Cardiac fibroblast (primary cell): ENCODE results near the gene KMT2A.
A peak's percentile ranks its signal among the peaks of the same experiment; 100 is the strongest.

Experiments used
- DNase-seq, 2 donors: peaks; one replicate each; pipeline versions ENCODE4 v3.0.0 to v3.0.0-alpha.2; 2010; ENCODE audit warnings: low read depth in 2 of 2
- H3K4me3 ChIP-seq, 2 donors: replicated peaks in 1 of 2; 1 replicate in 1 of 2; 2 replicates in 1 of 2; pipeline ENCODE4 v1.5.1; 2011; ENCODE audit warnings: low read depth in 2 of 2, low read length in 2 of 2, mild to moderate bottlenecking in 2 of 2, moderate library complexity in 1 of 2
- TF ChIP-seq, protein P1 (sequence below): IDR thresholded peaks from one replicate; pipeline ENCODE4 v1.5.1; 2011; ENCODE audit warnings: low read depth, mild to moderate bottlenecking, low read length, inconsistent platforms

Gene KMT2A

DNA sequence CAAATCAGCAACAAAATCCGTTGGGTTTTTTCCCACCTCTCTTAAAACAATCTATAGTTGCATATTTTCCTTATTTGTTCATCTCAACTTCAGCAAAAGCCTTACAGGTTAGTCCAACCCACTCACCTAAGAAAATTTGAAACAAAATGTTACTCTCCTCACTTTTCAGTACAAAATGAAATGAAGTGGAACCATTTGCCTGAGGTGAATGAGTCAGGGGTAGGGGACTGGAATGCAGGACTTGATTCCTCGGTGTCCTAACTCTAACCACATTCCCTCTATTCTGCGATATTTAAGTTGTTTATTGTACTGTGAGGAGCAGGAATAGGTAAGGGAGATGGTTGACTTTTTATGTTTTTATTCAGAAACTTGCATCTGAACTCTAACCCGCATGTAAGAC, 18.5 kb upstream of the KMT2A start:
- no peak overlapping the region for H3K4me3 ChIP-seq
- TF ChIP-seq, protein P1, sequence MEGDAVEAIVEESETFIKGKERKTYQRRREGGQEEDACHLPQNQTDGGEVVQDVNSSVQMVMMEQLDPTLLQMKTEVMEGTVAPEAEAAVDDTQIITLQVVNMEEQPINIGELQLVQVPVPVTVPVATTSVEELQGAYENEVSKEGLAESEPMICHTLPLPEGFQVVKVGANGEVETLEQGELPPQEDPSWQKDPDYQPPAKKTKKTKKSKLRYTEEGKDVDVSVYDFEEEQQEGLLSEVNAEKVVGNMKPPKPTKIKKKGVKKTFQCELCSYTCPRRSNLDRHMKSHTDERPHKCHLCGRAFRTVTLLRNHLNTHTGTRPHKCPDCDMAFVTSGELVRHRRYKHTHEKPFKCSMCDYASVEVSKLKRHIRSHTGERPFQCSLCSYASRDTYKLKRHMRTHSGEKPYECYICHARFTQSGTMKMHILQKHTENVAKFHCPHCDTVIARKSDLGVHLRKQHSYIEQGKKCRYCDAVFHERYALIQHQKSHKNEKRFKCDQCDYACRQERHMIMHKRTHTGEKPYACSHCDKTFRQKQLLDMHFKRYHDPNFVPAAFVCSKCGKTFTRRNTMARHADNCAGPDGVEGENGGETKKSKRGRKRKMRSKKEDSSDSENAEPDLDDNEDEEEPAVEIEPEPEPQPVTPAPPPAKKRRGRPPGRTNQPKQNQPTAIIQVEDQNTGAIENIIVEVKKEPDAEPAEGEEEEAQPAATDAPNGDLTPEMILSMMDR = no peak
- no peak for DNase-seq

DNA sequence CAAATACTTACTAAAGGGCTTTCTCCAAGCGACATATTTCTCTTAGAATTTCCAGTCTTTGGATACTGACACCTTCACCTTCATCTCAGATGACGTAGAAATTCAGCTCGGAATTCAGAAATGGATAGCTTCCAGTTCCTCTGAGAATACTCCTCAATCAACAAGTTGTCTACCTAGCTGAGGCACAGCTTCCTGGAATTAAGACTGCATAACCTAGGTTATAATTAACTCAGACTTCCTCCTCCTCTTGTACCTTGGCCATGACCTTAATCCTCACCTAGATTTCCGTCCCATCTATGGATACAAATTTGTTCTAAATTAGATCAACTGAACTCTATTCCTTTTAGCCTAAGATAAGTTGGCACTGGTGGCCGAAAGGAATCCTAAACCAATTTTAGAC, 17.5 kb upstream of the KMT2A start:
- TF ChIP-seq, protein P1 = no peak
- H3K4me3 ChIP-seq = no peak overlapping the region
- DNase-seq = no peak

- DNase-seq = no peak
- TF ChIP-seq, protein P1 = no peak
Observed at GRCh38 chr11:118427707-118428106, 8.6 kb upstream of the KMT2A start.

DNA sequence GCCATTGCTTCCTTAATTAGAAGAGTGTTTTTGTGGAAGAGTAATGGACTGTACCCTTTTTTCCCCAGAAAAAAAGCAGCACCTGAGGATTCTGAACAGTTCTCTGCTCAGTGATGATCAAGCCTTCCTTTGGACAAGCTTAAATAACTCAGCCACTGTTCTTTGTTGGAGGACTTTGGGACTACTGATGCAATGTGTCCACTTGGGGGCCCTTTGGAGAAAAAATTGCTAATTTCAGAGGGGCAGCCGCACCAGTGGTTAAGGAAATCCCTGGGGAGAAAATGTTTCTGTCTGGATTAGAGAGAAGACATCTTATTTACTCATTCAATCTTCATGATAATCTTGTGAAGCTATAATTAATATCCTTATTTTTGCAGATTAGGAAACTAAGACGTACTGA, 5.3 kb upstream of the KMT2A start:
- no peak for DNase-seq
- TF ChIP-seq, protein P1 = peak; percentile 3
- H3K4me3 ChIP-seq = no peak overlapping the region

More at GRCh38 chr11:118427707-118428106, 8.6 kb upstream of the KMT2A start:
- no peak overlapping the region for H3K4me3 ChIP-seq

DNA sequence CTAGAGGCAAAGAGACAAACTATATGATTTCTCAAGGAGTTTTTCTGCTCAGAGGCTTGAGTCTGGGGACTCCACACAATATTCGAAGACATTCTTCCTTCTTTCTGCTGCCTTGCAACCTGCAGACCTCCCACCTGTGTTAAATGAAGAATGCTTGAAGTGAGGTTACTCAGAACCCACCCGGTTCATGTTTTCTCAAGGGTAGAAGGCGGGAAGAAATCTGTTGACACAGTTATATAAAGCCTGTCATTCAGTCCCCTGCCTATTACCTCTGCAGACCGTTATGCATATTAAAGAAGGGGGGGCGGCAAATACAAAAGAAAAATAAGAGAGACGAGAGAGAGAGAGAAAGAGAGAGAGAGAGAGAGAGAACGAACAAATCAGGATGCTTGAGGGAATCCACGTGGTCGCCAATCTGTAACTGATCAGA, 2.2 kb upstream of the KMT2A start:
- peak overlapping the region; percentile 59 to 67 for H3K4me3 ChIP-seq
- TF ChIP-seq, protein P1 = no peak
- DNase-seq = peak; percentile 52 to 56

- TF ChIP-seq, protein P1 = no peak
- peak overlapping the region; percentile 59 to 67 for H3K4me3 ChIP-seq
- peak in 1 of 2 donors; percentile 37 for DNase-seq
Observed at GRCh38 chr11:118434553-118435289, 1.6 kb upstream of the KMT2A start.
